ENCODE measurements around the gene AURKAIP1.

AURKAIP1 gene

DNA sequence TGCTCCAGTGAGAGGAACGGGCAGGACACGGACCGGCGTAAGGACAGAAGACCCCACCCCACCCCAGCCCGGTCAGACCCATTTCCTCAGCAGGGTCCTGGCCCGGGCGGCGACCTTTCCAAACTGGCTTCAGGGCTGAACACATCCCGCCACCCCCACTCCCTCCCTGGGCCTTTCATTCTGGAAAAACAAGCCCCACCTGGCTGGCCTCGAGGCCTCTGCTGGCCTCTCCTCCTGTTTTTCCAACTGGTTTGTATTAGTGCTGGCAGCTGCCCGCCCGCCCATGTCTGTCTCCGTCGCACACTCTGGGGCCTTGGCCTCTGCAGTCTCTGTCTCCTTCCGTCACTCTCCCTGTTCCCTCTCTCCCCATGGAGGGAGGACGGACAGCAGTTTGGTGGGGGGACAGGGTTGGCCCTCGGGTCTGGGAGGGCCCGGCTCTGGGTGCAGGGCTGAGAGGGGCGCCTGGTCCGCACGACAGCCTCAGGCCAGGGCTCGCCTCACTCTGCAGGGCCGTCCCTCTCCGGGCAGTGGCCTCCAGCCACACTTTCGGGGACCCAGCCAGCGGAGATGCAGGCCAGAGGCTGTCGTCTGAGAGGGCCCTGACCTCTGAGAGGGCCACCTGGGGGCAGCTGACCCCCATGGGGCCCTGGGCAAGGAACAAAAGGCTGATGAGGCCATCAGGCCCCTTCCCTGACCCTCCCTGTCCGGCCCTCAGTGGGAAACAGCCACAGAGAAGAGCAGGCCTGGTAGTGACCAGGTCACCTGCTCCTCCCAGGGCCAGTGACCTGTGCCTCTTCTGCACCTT, 15.1 kb downstream of the AURKAIP1 start:
- no peak for DNase-seq

DNA sequence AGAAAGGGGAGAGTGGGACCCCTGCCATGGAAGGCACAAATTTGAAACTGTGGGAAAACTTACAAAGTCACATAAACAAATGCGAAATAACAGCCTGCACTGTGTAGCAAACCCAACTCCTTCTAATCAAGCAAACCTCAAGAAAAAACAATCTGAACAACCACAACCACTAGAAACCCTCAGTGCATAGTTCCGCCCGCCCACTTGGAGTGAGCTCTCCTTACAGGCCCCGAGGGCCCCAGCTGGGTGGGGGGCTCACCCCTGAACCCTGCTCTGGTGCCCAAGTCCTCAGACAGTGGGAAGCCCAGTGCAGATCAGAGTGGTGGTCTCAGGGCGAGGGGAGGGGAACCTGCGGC, 15.7 kb downstream of the AURKAIP1 start:
- no peak for DNase-seq

DNA sequence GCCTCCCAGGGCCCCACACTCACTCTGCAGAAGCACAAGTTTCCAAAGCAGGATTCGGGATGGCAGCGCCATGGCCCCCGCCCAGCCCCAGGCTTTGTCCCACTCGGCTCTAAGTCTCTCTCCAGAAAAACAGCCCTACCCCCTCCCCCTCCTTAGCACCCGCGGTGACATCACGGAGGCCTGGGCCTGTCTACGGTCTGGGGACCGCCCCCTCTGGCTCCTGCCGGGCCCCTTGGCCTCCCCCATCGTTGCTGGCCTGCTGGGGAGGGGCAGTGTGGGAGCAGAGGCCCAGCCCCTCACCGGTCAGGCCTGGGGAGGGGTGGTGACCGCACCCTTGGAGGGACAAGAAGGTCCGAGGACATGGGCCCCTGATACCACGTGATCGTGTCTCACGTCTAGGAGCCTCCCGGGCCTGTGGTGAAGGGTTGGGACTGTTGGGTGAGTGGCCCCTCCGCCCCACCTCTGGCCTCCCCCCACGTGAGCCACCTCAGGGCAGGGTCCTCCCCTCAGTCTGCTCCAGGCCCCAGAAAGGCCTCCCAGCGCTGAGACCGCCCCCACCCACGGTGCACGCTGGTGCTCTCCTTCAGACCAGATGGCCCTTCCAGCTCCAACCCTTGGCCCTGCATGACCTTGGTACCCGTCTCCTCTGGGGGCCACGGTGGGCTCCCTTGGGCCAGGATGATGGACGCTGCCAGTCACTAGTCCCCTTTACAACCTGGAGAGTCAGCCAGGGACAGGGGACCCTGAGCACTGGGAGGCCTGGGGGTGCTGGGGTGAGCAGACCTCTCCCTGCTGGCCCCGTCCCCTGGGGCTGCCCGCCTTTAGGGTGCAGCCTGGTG, 16.4 kb downstream of the AURKAIP1 start, which contains the start of gene MXRA8:
Gene MXRA8, minus strand, starts transcription at position 123 of the 839 bp plus-strand sequence. Its CDS starts 51 bp downstream, at position 72.
- DNase-seq, result no peak

DNA sequence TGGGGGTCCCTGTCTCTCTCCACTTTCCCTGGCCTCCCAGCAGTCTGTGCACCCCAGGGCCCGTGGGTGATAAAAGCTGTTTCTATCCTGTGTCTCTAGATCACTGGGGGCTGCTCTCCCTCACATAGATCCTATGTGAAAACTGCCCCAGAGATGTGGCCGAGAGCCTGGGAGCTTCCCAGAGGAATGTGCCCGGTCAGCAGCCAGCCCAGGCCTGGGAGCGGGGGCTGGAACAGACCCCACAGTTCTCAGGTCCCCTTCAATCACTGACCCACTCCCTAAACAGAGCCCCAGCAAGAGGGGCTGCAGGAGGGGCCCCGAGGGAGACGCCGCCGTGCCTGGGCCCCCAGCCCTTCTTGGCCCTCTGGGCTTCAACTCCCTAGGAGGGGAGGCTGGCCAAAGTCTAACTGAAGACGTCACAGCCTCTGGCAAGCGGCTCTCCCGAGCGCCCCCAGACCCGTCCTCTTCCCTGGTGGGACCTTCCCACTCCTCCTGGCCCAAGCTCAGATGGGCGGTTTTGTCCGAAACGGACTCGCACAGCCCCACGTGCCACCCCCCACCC, 17.1 kb downstream of the AURKAIP1 start:
- no peak for DNase-seq

DNA sequence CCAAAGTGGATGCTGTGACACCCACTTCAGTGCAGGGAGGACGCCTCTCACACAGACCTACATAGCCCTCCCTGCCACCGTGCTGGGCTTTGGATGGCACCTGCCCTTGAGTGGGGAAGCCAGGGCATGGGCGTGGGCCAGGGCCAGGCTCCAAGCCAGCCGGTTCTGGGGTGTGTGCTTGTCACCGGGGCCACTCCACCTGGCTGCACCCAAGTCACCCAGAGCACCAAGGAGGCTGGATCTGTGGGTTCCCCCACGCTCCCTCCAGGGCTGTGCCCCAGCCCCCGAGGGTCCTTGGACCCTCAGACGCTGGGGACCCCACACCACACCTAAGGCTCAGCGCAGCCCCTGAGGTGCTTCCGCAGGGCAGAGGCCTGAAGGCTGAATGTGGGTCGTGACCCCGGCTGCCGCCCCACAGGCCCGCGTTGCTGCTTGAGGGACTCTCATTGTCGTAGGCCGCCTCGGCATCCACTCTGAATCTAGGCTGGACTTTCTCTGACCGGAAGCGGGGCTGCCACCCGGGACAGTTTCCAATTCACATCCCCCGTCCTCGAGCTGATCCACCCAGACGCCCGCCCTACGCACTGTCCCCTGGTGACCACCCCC, 18.1 kb downstream of the AURKAIP1 start:
- no peak for DNase-seq

DNA sequence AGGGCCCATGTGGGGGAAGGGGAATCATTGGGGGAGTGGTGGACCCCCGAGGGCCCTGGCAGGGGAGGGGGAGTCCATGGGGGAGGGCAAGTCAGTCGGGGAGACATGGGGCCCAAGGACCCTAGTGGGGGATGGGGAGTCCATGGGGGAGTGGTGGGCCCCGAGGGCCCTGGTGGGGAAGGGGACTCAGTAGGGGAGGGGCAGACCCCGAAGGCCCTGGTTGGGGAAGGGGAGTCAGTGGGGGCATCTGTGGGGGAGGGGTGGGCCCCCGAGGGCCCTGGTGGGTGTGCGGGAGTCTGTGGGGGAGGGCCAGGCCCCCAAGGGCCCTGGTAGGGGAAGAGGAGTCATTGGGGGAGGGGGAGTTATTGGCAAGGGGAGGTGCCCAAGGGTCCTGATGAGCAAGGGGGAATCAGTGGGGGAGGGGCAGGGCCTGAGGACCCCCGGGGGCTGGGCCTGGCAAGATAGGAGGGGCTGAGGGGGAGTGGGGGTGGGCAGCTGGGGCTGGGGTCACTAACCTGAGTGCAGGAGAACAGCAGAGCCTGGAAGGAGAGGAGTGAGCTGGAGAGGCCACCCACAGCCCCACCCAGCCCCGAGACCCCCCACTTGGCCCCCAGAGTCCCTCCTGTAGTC, 18.7 kb downstream of the AURKAIP1 start:
- no peak for DNase-seq

DNA sequence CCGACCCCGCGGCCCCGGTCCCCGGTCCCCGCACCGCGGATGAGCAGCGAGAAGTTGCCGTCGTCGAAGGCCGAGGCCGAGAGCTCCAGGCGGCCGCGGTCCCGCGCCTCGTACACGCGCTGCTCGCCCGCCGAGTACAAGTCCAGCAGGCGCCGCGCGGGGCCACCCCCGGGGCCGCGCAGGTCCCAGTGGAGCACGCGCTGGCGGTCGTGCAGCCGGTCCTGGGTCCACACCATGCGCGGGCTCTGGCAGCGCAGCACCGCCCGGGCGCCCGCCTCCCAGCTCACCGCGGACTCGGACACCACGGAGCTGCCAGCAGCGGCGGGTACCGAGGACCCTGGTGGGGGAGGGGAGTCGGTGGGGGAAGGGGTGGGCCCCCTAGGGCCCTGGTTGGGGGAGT, 19.6 kb downstream of the AURKAIP1 start:
- no peak for DNase-seq

DNA sequence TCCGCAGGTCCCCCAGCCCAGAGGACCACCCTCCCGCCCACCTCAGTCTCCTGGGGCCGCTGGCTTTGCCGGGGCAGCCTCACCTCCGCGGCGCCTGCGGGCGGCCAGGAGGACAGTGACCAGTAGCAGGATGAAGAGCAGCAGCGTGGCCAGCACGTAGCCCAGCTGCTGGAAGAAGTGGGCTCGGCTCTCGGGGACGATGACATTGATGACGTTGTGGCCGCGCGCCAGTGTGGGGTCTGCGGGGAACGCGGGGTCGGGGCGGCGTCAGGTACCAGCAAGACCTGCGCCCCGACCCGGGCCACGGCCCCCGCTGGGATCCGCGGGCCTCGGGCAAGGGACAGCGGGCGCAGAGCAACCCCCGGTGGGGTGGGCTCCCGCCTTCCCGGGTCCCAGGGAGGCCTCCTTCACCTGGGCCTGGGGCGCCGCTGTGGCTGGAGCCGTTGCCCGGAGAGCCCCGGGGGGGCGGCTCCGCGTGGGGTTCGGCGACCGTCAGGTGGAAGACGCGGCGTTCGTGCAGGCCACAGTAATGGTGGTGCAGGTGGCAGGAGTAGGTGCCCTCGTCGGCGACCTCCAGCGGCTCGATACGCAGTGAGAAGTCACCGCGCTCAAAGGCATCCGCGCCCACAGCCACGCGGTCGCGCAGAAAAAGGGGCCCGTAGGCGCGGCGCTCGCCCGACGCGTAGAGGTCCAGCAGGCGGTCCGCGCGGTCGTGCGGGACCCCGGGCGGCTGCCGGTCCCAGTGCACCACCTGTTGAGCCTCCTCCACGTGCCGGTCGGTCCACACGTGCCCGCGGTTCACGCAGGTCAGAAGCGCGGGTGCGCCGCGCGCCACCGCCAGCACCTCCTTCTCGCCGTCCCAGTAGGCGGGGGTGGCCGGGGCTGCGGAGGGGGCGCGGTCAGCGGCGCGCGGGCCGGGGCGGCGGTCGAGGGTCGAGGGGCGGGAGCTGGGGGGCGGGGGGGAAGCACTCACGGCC, 20.4 kb downstream of the AURKAIP1 start:
- no peak for DNase-seq

DNA sequence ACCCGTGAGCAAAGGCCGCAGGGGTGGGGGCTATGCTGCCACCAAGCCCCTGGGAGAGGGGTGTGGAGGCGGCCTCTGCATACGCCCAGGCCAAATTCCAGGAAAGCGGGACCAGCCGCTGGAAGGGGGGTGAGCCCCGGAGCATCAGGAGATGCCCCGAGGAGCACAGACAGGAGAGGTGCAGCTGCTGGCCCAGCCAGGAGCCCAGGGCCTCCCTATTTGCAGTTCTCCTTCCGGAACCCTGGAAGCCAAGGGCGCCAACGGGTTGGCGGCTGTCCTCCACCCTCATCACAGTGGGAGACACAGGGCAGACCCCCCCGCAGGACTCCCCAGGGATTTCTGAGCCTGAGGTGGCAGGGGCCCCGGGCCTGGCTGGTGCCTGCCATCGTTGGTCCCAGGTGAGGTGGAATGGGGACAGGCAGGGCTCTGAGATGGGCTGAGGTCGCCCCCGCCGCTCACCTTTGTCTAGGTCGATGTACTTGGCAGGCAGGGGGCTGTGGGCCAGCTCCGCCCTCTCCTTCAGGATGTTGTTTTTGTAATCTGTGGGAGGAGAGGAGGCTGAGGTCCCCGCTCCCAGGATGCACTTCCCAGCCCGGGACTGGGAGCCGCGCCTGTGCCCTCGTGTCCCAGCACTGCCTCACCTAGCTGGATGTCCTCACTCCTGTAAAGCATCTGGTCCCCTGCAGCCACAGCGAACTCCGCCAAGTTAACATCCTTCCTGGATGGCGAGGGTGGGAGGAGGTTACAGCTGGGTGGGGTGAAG, 21.4 kb downstream of the AURKAIP1 start:
- DNase-seq, result peak; percentile 46

DNA sequence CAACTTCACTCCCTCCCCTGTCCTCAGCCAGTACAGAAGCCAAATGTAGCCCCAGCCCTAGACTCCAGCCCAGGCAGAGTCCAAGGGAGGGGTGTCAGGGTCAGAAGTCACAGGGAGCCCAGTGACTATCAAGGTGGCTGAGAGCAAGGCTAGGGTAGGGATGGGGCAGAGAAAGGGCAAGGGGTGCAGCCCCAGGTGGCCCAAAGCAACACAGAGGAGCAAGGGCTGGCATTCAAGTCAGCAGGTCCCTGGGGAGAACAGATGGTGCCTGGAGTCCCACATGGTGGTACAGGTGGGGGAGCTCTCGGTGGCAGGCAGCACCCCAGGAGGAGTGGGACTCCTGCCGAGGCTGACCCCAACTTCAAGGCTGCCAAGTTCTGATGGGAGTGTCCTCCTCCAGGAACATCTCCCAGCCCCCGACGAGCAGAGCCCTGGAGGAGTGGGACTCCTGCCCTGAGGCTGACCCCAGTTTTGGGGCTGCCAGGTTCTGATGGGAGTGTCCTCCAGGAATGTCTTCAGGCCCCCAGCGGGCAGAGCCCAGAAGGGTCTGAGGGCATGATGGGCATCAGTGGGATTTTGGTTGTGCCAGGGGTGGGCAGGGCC, 22.1 kb downstream of the AURKAIP1 start:
- DNase-seq, result no peak

DNA sequence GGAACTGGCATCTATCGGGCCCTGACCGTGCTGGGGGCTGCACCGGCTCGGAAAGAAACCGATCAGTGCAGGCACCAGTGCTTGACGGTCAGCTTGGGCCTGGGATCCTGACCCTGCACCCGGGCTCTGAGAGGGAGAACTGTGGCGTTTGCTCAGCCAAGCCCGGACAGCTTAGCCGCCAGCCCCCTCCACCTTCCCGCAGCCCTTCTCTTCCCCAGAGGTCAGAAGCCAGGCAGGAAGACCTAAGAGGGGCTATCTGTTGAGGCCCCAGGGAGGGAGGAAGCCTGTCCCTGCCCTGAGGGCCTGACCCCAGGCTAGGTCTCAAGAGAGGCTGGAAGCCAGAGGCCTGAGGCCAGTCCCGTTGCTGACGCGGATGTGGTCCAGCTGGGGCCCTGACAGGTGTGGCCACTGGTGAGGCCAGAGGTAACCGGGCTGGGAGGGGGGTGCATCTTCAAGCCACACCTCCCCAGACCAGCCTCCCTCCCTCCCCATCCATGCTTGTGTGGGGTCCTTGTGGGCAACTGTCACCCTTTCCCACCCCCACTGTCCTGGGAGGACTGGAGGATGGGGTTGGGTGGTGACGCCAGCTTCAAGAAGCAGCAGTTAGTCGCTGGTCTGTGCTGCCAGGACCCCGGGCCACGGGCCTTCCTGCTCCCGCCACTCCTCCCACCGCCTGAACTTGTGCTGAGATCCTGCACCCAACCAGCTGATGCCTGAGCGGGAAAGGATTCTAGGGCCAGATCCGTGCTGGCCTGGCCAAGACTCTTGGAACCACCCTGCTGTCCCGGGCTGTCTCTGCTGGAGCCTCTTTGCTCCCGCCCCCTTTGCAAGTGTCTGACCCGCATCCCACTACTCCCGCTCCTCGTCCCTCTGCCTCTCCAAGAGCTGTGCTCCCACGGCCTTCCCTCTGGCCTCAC, 23.2 kb downstream of the AURKAIP1 start:
- DNase-seq, result no peak

DNA sequence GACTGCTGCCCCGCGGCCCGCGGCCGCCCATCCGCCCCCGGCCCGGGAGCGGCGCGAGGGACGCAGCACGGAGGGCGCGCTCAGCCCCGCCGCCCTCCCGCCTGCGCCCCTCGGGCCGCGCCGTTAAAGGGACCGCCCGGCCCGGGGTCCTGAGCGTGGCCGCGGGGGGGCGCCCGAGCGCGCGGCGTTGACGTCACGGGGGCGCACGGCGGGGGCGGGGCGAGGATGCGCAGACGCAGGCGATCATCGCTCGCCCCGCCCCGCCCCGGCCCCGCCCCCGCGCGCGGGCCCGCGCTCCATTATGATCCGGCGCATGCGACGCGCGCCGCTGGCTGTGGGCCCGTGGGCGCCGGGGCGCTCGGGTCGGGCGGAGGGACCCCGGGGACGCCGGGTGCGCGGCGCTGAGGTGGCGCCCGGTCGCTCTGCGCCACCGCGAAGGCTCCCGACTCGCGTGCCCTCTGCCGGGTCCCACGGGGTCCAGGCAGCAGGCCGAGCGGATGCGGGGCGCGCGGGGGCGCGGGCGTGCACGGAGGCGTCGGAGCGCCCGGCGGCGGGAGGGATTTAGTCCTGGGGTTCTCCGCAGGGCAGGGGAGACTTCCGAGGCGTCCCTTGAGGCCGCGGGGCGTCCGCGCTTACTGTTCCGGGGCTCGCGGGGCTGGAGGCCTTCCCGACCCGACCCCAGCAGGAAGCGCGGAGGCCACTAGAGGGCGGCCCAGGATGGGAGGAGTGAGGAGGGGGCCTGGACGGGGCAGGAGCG, 25.6 kb downstream of the AURKAIP1 start, which contains the start of gene DVL1:
Gene DVL1, minus strand, starts transcription at position 163 of the 757 bp plus-strand sequence. CDS start 353 bp downstream, outside the sequence.
- DNase-seq, result peak; percentile 86

DNA sequence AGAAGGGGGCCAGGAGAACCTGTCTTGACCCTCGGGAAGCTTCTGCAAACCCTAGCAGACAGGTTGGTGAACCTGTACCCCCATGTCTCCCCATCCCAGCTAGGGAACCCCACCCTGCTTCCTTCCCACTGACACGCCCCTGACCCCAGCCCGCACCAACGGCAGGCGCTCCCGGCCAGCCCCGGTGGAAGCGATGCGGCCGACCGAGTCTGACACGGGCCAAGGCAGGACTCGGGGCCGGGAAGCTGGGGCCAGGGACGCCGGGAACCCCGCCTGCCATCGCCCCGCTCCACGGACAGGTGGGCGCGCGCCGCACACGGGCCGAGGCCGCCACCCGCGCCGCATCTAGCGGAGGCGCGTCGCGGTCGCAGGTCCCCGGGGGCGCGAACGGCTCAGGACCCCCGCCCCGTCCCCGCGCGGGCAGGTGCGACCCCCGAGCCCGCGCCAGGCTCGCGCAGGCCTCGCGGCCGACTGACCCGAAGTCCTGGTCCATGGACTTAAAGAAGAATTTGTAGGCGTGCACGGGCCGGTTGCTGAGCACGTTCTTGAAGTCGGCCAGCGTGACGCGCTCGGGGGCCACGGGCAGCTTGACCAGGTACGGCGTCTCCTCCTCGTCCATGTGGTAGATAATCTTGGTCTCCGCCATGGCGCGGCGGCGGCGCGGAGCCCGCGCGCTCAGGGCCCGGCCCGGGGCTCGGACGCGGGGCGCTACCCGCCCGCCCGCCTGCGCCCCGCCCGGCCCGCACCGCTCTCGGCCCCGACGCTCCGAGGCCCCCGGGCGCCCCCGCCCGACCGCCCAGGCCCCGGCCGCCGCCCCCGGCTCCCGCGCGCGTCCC, 26.4 kb downstream of the AURKAIP1 start:
- DNase-seq, result no peak

DNA sequence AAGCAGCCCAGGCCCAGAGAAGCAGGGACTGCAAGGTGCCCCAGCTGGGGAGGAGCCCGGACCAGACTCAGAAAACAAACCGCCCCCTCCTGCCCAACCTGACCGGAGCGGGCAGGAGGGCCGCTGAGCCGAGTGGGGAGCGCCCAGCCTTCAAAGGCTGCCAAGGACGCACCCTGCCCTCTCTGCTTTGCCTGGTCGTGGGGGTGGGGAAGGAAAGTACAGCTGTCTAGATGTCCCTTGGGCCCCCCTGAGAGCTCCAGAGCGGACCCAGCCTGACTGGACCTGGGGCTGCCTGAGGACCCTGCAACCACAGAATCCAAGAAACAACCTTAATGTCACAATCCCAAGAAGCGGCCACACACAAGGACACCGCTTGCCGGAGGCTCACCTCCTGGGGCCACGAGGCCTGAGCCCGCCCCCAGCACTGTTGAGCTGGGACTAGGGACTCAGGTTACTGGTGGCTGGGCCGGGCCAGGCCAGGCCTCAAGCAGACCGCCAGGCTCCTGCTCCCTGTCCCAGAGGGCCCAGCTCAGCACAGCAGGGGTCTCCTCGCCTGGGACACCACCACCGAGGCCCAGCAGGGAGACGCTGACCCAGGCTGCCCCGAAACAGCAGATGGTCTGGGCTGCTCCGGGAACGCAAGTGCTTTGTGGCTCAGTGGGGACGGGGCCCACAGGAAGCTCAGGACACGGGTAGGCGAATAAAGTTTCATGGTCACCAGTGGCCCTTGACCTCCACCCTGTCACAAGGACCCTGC, 27.2 kb downstream of the AURKAIP1 start:
- peak; percentile 88 for DNase-seq

DNA sequence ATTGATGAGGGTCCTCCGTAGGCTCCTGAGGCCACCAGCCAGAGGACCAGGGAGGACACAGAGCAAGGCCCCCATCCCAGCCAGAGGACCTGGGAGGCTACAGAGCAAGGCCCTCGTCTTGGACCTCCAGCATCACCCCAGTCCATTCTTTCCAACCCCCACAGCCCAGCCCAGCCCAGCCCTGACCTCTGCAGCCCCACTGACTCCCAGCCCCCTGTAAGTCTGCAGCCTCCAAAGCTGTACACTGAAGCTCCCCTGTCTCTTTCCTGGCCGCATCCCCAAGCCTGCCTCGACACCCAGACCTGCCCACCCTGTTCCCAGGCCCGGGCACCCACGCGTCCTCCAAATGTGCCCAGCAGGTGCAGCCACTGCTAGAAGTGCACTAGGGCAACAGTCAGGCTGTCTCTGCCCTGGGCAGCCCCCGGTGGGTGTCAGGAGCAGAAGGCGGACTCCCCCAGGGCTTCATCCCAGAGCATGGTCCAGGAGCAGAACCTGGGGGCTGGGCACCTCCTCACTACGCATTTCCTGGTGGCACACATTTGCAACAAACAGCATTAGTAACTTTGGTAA, 27.9 kb downstream of the AURKAIP1 start:
- no peak for DNase-seq

DNA sequence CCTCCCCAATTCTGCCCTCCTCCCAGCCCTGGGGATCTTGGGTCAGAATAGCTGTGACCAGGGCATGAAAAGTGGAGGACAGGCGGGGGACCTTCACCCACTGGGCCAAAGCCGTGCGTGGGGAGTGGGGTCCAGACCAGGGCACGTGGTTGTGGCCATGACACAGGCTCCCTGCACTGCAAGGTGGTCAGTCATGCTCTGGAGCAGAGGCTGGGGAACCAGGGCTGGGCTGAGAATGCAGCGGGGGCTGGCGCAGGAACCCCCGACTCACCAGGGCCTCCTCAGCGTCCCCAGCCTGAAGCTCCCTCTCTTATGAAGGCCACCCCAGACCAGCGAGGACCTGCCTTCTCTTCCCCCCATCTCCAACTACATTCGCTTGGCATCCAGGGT, 28.5 kb downstream of the AURKAIP1 start:
- DNase-seq, result no peak
